Measurements from ENCODE around the gene MICAL1. TPM values are rescaled to one million over a fixed set of nuclear protein-coding genes. Genes with fewer than 3 reads are reported as not detected.

MICAL1 gene
- total RNA-seq, 1 experiment from 2014 or later = 9.1 TPM

GRCh38 chr6:109428889-109429477 lies 26.6 kb downstream of the MICAL1 start:
- no peaks in the 10 kb centered on the region for H3K9me2 ChIP-seq (replicated peaks; ENCODE audit: low read length)
- intact Hi-C loops (cut with micrococcal nuclease) = no loop called here
- no TSS peak for BruUV-seq (replicated peaks)
- ChIA-PET POLR2A (ENCODE audit: unreplicated experiment) (interaction anchor here (0.7 to 1.0 kb wide), 2 partner anchors 12 to 47 kb away, joined by 3 to 6 read pairs; partner anchors contain the start of gene SMPD2), CTCF (no interaction called here)
- H3K27me3 ChIP-seq (ENCODE audit: low read length) = no peaks in the 10 kb centered on the region
- DNase-seq = peak; percentile 32
- H3K27ac ChIP-seq (ENCODE audit: low read length) = no peak overlapping the region
- H3K4me1 ChIP-seq (ENCODE audit: insufficient read depth, low read length) = peaks cover 23% of the 10 kb centered on the region
- H3K9me3 ChIP-seq (ENCODE audit: low read length) = no peaks in the 10 kb centered on the region
- ATAC-seq = peak; percentile 66
- H3K9ac ChIP-seq (ENCODE audit: low read length) = no peak overlapping the region
- peak overlapping the region; percentile 22; the same call in 1 of the 2 replicates for H3K4me3 ChIP-seq (ENCODE audit: low read length)
- TF ChIP-seq EZH2 (IDR thresholded peaks at IDR 0.05; ENCODE audit: low read length, unreplicated experiment) (no peak), EZH2phosphoT487 (IDR thresholded peaks at IDR 0.05; ENCODE audit: borderline replicate concordance, low read length) (no peak)
- no peaks in the 10 kb centered on the region for H4K20me1 ChIP-seq (ENCODE audit: low read length)
- H3F3A ChIP-seq (ENCODE audit: low read length, unreplicated experiment) = no peaks in the 10 kb centered on the region
- H2AFZ ChIP-seq (ENCODE audit: low read length) = peak overlapping the region; percentile 9; the same call in 1 of the 2 replicates
- no peaks in the 10 kb centered on the region for H3K36me3 ChIP-seq (ENCODE audit: low read depth, low read length)
- H3K79me2 ChIP-seq (ENCODE audit: low read length) = no peaks in the 10 kb centered on the region
- peak overlapping the region; percentile 43; the same call in 1 of the 2 replicates for H3K4me2 ChIP-seq (ENCODE audit: low read length)

- H3K9me2 ChIP-seq (replicated peaks; ENCODE audit: low read length) = no peaks in the 10 kb centered on the region
- DNase-seq (no peak), ATAC-seq (no peak)
- H3K9ac ChIP-seq (ENCODE audit: low read length) = no peak overlapping the region
- H3F3A ChIP-seq (ENCODE audit: low read length, unreplicated experiment) = no peaks in the 10 kb centered on the region
- H3K79me2 ChIP-seq (ENCODE audit: low read length) = no peaks in the 10 kb centered on the region
- H2AFZ ChIP-seq (ENCODE audit: low read length) = no peak overlapping the region
- peak overlapping the region; percentile 21 for H3K4me2 ChIP-seq (ENCODE audit: low read length)
- intact Hi-C loops (cut with micrococcal nuclease) = no loop called here
- peaks cover 37% of the 10 kb centered on the region for H3K4me1 ChIP-seq (ENCODE audit: insufficient read depth, low read length)
- H3K4me3 ChIP-seq (ENCODE audit: low read length) = no peak overlapping the region
- POLR2A ChIA-PET (ENCODE audit: unreplicated experiment) = interaction anchor here (0.6 kb wide), 1 partner anchor 14 kb away, joined by 3 read pairs; no protein-coding TSS in a partner anchor
- BruUV-seq (replicated peaks) = no TSS peak
- peak overlapping the region; percentile 62 for H3K27ac ChIP-seq (ENCODE audit: low read length)
- H3K36me3 ChIP-seq (ENCODE audit: low read depth, low read length) = no peaks in the 10 kb centered on the region
- no peaks in the 10 kb centered on the region for H4K20me1 ChIP-seq (ENCODE audit: low read length)
- TF ChIP-seq EZH2phosphoT487 (IDR thresholded peaks at IDR 0.05; ENCODE audit: borderline replicate concordance, low read length) = no peak
- CTCF ChIA-PET = no interaction called here
- H3K27me3 ChIP-seq (ENCODE audit: low read length) = no peaks in the 10 kb centered on the region
- no peaks in the 10 kb centered on the region for H3K9me3 ChIP-seq (ENCODE audit: low read length)
These were observed 30.6 kb downstream of the MICAL1 start for GRCh38 chr6:109424946-109425345.

- Histone ChIP-seq H3K9ac (ENCODE audit: low read length) (no peak overlapping the region), H3K36me3 (ENCODE audit: low read depth, low read length) (no peaks in the 10 kb centered on the region), H3K4me3 (ENCODE audit: low read length) (no peak overlapping the region), H3K9me2 (replicated peaks; ENCODE audit: low read length) (no peaks in the 10 kb centered on the region), H3K4me2 (ENCODE audit: low read length) (no peak overlapping the region), H3F3A (ENCODE audit: low read length, unreplicated experiment) (no peaks in the 10 kb centered on the region), H3K4me1 (ENCODE audit: insufficient read depth, low read length) (peaks cover 28% of the 10 kb centered on the region), H3K79me2 (ENCODE audit: low read length) (no peaks in the 10 kb centered on the region), H4K20me1 (ENCODE audit: low read length) (no peaks in the 10 kb centered on the region), H3K27ac (ENCODE audit: low read length) (no peak overlapping the region), H2AFZ (ENCODE audit: low read length) (peak overlapping the region; percentile 50; the same call in 1 of the 2 replicates), H3K9me3 (ENCODE audit: low read length) (no peaks in the 10 kb centered on the region), H3K27me3 (ENCODE audit: low read length) (no peaks in the 10 kb centered on the region)
- TF ChIP-seq EZH2phosphoT487 (IDR thresholded peaks at IDR 0.05; ENCODE audit: borderline replicate concordance, low read length) = no peak
- TF ChIP-seq CTCF (conservative IDR thresholded peaks at IDR 0.05; ENCODE audit: low read depth, low read length) = no peak
- TF ChIP-seq EZH2 (IDR thresholded peaks at IDR 0.05; ENCODE audit: low read length, unreplicated experiment) = no peak
- no TSS peak for BruUV-seq (replicated peaks)
- ChIA-PET CTCF (interaction anchor here (1.0 kb wide), 1 partner anchor 37 kb away, joined by 4 read pairs; no protein-coding TSS in a partner anchor), POLR2A (ENCODE audit: unreplicated experiment) (no interaction called here)
- DNase-seq (no peak), ATAC-seq (no peak)
- intact Hi-C loops (cut with micrococcal nuclease) = no loop called here
These were observed 34.4 kb downstream of the MICAL1 start for GRCh38 chr6:109421184-109421583.

All from PC-3 (cell line).